GM18502 (cell line): ENCODE data around the gene UCP2.

ENCODE experiments used
- ATAC-seq: cut with Tn5 transposase; IDR thresholded peaks from one replicate; pipeline ENCODE4 v1.9.1; 2021; ENCODE audit warnings: mild to moderate bottlenecking; ENCODE audit not compliant: unreplicated experiment, poor library complexity

The UCP2 gene

GRCh38 chr11:73972620-73973449 lies 9.8 kb downstream of the UCP2 start:
- ATAC-seq, result no peak

- no peak for ATAC-seq
Measured at GRCh38 chr11:73972187-73972586, 10.5 kb downstream of the UCP2 start.

GRCh38 chr11:73971175-73971719 lies 11.4 kb downstream of the UCP2 start:
- ATAC-seq, result no peak

GRCh38 chr11:73969991-73970800 lies 12.4 kb downstream of the UCP2 start:
- ATAC-seq, result no peak

- no peak for ATAC-seq
Measured at GRCh38 chr11:73969091-73969490, 13.6 kb downstream of the UCP2 start.

- no peak for ATAC-seq
Measured at GRCh38 chr11:73968356-73968966, 14.2 kb downstream of the UCP2 start.

GRCh38 chr11:73965764-73966121 lies 16.9 kb downstream of the UCP2 start:
- ATAC-seq, result no peak

- ATAC-seq, result no peak
Measured at GRCh38 chr11:73965076-73965763, 17.4 kb downstream of the UCP2 start.

- ATAC-seq, result no peak
Measured at GRCh38 chr11:73963861-73964260, 18.8 kb downstream of the UCP2 start.

GRCh38 chr11:73962101-73962705 lies 20.4 kb downstream of the UCP2 start:
- no peak for ATAC-seq

- no peak for ATAC-seq
Measured at GRCh38 chr11:73961321-73961720, 21.3 kb downstream of the UCP2 start.

GRCh38 chr11:73958521-73959141 lies 24.0 kb downstream of the UCP2 start:
- ATAC-seq, result no peak

GRCh38 chr11:73957654-73958361 lies 24.8 kb downstream of the UCP2 start:
- ATAC-seq, result no peak

GRCh38 chr11:73956876-73957653 lies 25.6 kb downstream of the UCP2 start:
- no peak for ATAC-seq

GRCh38 chr11:73951797-73952196 lies 30.8 kb downstream of the UCP2 start:
- ATAC-seq, result no peak

GRCh38 chr11:73950869-73951710 lies 31.6 kb downstream of the UCP2 start, which contains the start of gene DNAJB13:
Gene DNAJB13 (plus strand): TSS chr11:73951026. CDS start chr11:73951070, 44 bp downstream.
- ATAC-seq, result peak; percentile 75

- no peak for ATAC-seq
Measured at GRCh38 chr11:73949912-73950311, 32.7 kb downstream of the UCP2 start.
